Endodermal cell (in vitro differentiated cells): Measurements from ENCODE around the gene UNC93A. TPM values are rescaled to one million over a fixed set of nuclear protein-coding genes. Genes with fewer than 3 reads are reported as not detected.

Experiments
- DNase-seq: peaks from one replicate; pipeline ENCODE4 v3.0.0-alpha.2; 2017
- H3K27ac ChIP-seq: 2 replicates; pipeline ENCODE4 v1.5.1; 2013; ENCODE audit warnings: mild to moderate bottlenecking, low read depth, low read length, moderate library complexity
- H3K27me3 ChIP-seq: 2 replicates; pipeline ENCODE4 v1.6.1; 2013; ENCODE audit warnings: mild to moderate bottlenecking, low read length, moderate library complexity; ENCODE audit not compliant: insufficient read depth, control insufficient read depth, poor library complexity, severe bottlenecking
- H3K36me3 ChIP-seq: 2 replicates; pipeline ENCODE4 v1.7.0; 2013; ENCODE audit warnings: mild to moderate bottlenecking, low read length, moderate library complexity; ENCODE audit not compliant: control insufficient read depth, insufficient read depth
- H3K4me1 ChIP-seq: one replicate; pipeline ENCODE4 v1.7.0; 2013; ENCODE audit warnings: low read length; ENCODE audit not compliant: control insufficient read depth, insufficient read depth
- H3K4me3 ChIP-seq: 2 replicates; pipeline ENCODE4 v1.5.1; 2013; ENCODE audit warnings: mild to moderate bottlenecking, low read length, moderate library complexity
- H3K9ac ChIP-seq: 2 replicates; pipeline ENCODE4 v1.6.1; 2013; ENCODE audit warnings: mild to moderate bottlenecking, low read length, moderate library complexity; ENCODE audit not compliant: poor library complexity, severe bottlenecking; ENCODE audit errors: extremely low read depth
- H3K9me3 ChIP-seq: 2 replicates; pipeline ENCODE4 v1.6.1; 2013; ENCODE audit warnings: mild to moderate bottlenecking, low read length, moderate library complexity; ENCODE audit not compliant: control insufficient read depth
- H3K27ac Mint-ChIP-seq: 2 replicates; pipeline ENCODE4 v1.8.0; 2020; ENCODE audit warnings: mixed read lengths
- H3K27me3 Mint-ChIP-seq: 2 replicates; pipeline ENCODE4 v1.8.0; 2021; ENCODE audit warnings: mild to moderate bottlenecking, mixed read lengths; ENCODE audit not compliant: insufficient read depth
- H3K36me3 Mint-ChIP-seq: 2 replicates; pipeline ENCODE4 v1.8.0; 2020; ENCODE audit warnings: low read depth, mixed read lengths
- H3K4me1 Mint-ChIP-seq: 2 replicates; pipeline ENCODE4 v1.8.0; 2020; ENCODE audit warnings: mixed read lengths
- H3K4me3 Mint-ChIP-seq: 2 replicates; pipeline ENCODE4 v1.8.0; 2020; ENCODE audit warnings: mild to moderate bottlenecking, moderate library complexity, mixed read lengths
- H3K9me3 Mint-ChIP-seq: 2 replicates; pipeline ENCODE4 v1.8.0; 2020; ENCODE audit warnings: mild to moderate bottlenecking, mixed read lengths
- WGBS, 2 experiments: methylation state at CpG; one replicate each; pipeline versions ENCODE4 v1.1.5 to v1.1.7; 2013; ENCODE audit warnings: missing lambda C conversion rate in 2 of 2, mixed read lengths in 1 of 2; ENCODE audit not compliant: insufficient coverage in 1 of 2, insufficient read length in 1 of 2; 5-methylcytosine and 5-hydroxymethylcytosine counted together
- total RNA-seq, 2 donors: library from RNA; stranded (reverse); fragmentation: NEBNext Ultra II Directional in 1 of 2; extraction: Animal tissue kit (Norgen Biotek cat#: 25700) in 1 of 2; gene quantifications; 2 replicates in 1 of 2; 3 replicates in 1 of 2; pipeline ENCODE4 v1.2.1, GENCODE V29; 2021
- TF ChIP-seq, protein P1 (sequence below): fragments of 200-600 bp; sonication (generic); conservative IDR thresholded peaks from 2 replicates; pipeline ENCODE4 v1.5.0; 2021; ENCODE audit warnings: antibody characterized with exemption, mild to moderate bottlenecking

Gene UNC93A
- total RNA-seq, 2 donors from 2014 or later = 2.0 to 4.0 TPM

DNA sequence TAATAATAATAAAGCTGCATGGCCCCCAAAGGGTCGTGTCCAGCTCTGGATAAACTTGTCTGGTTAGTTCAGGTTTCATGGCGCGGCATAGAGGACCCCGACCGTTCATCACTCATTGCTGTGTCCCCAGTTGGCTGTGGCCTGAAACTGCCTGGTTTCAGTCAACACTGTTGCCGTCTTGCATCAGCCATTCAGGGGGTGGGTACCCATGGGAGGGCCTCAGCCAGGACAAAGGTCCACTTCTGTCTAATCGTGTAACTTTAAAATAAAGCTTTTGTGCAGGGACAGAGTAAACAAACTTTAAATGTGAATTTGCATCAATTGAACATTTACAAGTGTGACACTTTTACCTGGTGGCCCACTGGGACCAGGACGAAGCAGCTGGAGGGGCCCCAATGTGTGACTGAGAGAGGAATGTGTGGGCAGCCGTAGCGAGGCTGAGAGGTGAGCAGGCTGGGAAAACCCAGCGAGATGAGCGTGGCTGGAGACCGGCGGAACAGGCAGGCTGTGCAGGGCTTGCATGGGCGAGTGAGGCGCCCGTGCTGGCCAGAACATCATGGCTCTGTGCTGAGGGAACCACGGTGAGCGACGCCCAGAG is 22.3 kb upstream of the UNC93A start:
- Mint-ChIP-seq H3K4me3 (no peak overlapping the region), H3K9me3 (peaks cover 2% of the 10 kb centered on the region), H3K36me3 (no peaks in the 10 kb centered on the region), H3K27ac (peak overlapping the region; percentile 24), H3K4me1 (peaks cover 67% of the 10 kb centered on the region), H3K27me3 (peaks cover 10% of the 10 kb centered on the region)
- H3K4me3 ChIP-seq = no peak overlapping the region
- no peak overlapping the region for H3K27ac ChIP-seq
- WGBS, 2 experiments = 91 to 93% methylated on average over 16 to 20 of the region's 20 CpGs
- H3K9me3 ChIP-seq = no peaks in the 10 kb centered on the region
- TF ChIP-seq, protein P1, sequence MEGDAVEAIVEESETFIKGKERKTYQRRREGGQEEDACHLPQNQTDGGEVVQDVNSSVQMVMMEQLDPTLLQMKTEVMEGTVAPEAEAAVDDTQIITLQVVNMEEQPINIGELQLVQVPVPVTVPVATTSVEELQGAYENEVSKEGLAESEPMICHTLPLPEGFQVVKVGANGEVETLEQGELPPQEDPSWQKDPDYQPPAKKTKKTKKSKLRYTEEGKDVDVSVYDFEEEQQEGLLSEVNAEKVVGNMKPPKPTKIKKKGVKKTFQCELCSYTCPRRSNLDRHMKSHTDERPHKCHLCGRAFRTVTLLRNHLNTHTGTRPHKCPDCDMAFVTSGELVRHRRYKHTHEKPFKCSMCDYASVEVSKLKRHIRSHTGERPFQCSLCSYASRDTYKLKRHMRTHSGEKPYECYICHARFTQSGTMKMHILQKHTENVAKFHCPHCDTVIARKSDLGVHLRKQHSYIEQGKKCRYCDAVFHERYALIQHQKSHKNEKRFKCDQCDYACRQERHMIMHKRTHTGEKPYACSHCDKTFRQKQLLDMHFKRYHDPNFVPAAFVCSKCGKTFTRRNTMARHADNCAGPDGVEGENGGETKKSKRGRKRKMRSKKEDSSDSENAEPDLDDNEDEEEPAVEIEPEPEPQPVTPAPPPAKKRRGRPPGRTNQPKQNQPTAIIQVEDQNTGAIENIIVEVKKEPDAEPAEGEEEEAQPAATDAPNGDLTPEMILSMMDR = no peak
- H3K27me3 ChIP-seq = no peaks in the 10 kb centered on the region
- no peak overlapping the region for H3K9ac ChIP-seq
- H3K36me3 ChIP-seq = no peaks in the 10 kb centered on the region
- H3K4me1 ChIP-seq = peaks cover 24% of the 10 kb centered on the region
- peak; percentile 64 for DNase-seq

DNA sequence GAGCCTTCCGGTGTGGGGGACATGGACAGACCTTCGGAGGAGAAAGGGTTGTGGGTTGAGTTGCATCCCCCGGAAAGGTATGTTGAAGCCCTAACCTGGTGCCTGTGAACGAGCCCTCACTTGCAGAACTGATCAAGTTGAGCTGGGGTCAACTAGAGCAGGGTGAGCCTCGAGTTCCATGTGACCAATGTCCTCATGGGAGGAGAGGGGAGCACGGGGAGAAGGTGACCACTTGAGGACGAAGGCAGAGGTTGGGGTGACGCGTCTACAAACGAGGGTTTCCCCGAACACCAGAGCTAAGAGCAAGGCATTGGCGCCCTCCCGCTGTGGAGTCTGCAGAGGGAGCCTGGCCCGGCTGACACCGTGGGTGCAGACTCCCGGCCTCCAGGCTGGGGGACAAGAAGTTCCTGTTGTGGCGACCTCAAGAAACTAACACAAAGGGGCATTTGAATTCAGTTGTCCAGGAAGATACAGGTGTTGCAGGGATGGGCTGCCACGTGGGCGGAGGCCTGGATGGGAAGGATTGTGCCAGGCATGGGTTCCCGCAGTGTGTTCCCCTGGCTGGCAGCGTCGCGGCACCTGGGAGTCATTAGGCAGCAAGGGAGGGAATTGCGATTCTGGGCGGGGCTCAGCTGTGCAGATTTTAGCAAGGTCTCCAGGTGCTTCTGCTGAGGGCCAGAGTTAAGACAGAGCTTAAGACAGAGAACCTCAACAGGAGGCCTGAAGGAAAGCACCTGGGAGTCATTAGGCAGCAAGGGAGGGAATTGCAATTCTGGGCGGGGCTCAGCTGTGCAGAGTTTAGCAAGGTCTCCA is 20.4 kb upstream of the UNC93A start:
- DNase-seq = peak; percentile 66
- Mint-ChIP-seq H3K4me3 (no peak overlapping the region), H3K27ac (peak overlapping the region; percentile 28), H3K9me3 (no peaks in the 10 kb centered on the region), H3K4me1 (peaks cover 74% of the 10 kb centered on the region), H3K27me3 (peaks cover 19% of the 10 kb centered on the region), H3K36me3 (no peaks in the 10 kb centered on the region)
- no peak overlapping the region for H3K9ac ChIP-seq
- no peak overlapping the region for H3K4me3 ChIP-seq
- WGBS, 2 experiments = 87 to 92% methylated on average over 13 to 26 of the region's 26 CpGs
- H3K4me1 ChIP-seq = peaks cover 27% of the 10 kb centered on the region
- no peak overlapping the region for H3K27ac ChIP-seq
- no peaks in the 10 kb centered on the region for H3K9me3 ChIP-seq
- no peaks in the 10 kb centered on the region for H3K36me3 ChIP-seq
- H3K27me3 ChIP-seq = no peaks in the 10 kb centered on the region
- TF ChIP-seq, protein P1 = no peak

DNA sequence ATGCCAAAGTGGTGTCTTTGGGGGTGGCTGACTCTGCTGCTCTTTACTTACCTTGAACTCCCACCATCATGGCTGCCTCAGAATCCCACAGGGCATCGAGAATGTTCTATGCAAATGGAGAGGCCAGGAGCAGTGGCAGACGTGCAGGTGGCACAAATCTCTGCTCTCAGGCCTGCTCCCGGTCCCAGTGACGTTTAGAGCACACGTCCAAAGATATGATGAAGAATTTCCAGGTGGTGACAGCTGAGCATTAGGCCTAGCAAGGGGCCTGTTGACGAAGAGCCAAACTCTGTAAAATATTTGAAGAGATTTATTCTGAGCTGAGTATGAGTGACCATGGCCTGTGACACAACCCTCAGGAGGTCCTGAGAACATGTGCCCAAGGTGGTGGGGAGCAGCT is 19.0 kb upstream of the UNC93A start:
- WGBS, 2 experiments = 84 to 100% methylated on average over 6 of the region's 6 CpGs
- Histone ChIP-seq H3K4me3 (no peak overlapping the region), H3K4me1 (peaks cover 24% of the 10 kb centered on the region), H3K9ac (no peak overlapping the region), H3K27me3 (no peaks in the 10 kb centered on the region), H3K36me3 (no peaks in the 10 kb centered on the region), H3K9me3 (no peaks in the 10 kb centered on the region), H3K27ac (no peak overlapping the region)
- TF ChIP-seq, protein P1 = no peak
- peak; percentile 49 for DNase-seq
- Mint-ChIP-seq H3K36me3 (no peaks in the 10 kb centered on the region), H3K4me3 (no peak overlapping the region), H3K27me3 (peaks cover 13% of the 10 kb centered on the region), H3K27ac (peak overlapping the region; percentile 90), H3K4me1 (peaks cover 67% of the 10 kb centered on the region), H3K9me3 (no peaks in the 10 kb centered on the region)
